CMK (cell line): ENCODE data around the gene FUT8.
"Not testable (repeated sequence)": the region's sequence is repeated elsewhere in the genome, so short reads cannot be mapped to it uniquely, and the experiment has no call there.

ENCODE experiments used
- DNase-seq: peaks from one replicate; pipeline ENCODE4 v3.0.0-alpha.2; 2010; ENCODE audit warnings: low read depth

Gene FUT8

DNA sequence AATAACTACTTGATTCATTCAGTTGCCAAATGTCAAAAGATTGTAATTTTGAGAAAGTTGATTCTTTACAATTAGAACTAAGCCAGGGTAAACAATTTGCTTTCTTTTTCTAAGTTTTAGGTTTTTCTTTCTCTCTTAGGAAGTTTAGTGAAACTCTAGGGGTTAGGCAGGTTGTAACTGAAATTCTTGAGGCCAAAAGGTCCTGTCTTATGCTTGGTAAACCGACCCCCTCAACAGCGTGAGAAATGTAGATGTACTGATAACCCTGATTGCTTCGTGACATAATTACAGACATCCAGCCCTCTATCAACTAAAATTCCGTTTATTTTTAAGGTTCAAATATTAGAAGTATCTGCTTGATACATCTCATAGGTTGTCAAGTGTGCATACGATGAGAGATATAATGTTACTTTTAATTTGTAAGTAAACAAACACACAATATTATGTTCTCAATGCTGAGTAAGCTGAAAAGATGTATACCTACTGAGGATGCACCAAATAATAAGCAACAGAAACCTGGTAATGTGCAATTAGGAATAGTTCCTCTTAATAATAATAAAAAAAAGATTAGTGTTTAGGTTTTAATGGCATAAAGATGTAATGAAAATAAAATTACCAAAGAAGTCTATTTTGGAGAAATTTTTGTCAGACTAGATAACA lies 7.2 kb downstream of the FUT8 start:
- no peak for DNase-seq

DNA sequence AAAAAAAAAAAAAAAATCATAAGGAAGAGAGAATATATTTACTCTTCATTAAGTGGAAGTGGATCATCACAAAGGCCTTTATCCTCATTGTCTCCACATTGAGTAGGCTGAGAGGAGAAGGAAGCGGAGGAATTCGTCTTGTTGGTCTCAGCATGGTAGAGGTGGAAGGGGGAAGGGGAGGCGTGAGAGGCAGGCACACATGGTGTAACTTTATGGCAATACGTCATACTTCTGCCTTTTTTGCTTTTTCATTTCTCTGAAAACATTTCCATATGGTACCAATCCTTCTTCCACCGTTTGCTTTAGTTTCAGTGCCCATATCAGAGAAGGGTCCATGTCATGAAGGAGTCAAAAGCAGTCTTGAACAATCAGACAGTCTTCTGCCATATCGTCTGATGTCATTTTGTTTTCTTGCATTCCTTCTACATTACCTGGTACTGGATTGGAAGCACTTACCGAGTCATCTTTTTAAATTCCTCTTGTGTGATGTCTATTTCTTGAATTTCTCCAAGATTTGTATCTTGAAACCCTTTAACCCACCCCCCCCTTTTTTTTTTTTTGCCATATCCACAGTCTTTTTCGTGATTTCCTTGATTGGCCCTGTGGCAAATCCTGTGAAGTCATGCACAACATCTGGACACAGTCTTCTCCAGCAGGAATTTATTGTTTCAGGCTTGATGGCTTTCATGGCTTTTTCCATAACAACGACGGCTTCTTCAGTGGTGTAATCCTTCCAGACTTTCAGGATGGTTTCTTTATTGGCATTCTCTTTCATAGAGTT lies 8.9 kb downstream of the FUT8 start:
- DNase-seq, result no peak

DNA sequence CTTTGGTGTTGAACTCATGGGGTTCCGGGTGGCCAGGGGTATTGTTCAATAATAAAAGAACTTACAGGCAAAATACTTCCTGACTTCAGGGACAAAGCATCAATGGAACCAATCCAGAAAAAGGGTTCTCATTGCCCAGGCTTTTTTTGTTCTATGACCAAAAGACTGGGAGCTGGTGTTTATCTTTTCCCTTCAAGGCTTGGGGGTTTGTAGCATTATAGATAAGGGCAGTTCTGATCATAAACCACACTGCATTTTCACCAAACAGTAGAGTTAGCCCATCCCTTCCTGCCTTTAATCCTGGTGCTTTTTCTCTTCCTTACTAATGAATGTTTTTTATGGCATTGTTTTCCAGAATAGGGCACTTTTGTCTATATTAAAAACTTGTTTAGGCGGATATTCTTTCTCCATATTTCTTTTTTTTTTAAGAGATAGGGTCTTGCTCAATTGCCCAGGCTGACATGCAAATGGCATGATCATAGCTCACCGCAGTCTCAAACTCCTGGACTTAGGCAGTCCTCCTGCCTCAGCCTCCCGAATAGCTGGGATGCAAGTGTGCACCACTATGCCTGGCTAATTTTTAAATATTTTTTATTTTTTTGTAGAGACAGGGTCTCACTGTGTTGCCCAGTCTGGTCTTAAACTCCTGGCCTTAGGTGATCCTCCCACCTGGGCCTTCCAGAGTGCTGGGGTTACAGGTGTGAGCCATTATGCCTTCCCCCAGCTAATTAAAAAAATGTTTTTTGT lies 9.7 kb downstream of the FUT8 start:
- DNase-seq, result no peak

DNA sequence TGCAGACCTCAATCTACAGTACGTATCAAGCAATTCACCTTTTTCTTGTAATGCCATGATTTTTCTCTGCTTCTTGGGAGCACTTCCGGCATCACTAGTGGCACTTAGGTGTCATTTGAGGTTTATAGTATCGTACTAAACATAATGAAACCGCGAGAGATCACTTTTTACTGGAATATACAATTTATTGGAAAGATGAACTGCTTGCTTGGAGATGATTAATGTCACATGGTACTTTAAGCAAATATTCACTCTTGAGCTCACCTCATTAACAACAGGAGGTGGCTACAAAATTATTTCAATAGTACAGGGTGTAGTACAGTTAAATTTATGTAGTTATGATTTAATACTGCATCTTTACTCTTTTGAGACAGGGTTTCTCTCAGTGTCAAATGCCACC lies 11.5 kb downstream of the FUT8 start:
- no peak for DNase-seq

DNA sequence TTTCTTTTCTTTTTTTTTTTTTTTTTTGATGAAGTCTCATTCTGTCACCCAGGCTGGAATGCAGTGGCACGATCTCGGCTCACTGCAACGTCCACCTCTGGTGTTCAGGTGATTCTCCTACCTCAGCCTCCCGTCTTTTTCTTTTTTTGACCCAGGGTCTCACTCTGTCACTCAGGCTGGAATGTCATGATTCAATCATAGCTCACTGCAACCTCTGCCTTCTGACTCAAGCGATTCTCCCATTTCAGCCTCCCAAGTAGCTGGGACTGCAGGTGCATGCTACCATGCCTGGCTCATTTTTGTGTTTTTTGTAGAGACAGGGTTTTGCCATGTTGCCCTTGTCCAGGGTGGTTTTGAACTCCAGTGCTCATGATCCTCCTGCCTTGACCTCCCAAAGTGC lies 12.0 kb downstream of the FUT8 start:
- no peak for DNase-seq

DNA sequence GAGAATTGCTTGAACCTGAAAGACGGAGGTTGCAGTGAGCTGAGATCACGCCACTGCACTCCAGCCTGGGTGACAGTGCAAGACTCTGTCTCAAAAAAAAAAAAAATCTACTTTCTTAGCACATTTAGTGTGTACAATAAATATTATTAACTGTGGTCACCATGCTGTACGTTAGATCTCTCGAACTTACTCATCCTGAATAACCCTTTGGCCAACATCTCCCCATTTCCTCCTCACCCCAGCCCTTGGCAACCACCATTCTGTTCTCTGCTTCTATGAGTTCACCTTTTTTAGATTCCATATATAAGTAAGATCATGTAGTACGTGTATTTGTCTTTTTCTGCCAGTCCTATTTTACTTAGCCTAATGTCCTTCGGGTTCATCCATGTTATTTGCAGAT lies 13.4 kb downstream of the FUT8 start:
- no peak for DNase-seq

DNA sequence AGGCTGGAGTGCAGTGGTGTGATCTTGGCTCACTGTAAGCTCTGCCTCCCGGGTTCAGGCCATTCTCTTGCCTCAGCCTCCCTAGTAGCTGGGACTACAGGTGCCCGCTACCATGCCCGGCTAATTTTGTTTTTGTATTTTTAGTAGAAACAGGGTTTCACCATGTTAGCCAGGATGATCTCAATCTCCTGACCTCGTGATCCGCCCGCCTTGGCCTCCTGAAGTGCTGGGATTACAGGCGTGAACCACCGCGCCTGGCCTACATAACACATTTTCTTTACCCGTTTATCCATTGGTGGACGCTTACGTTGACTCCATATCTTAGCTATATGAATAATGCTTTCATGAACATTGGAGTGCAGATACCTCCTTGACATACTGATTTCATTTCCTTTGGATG lies 14.4 kb downstream of the FUT8 start:
- not testable (repeated sequence) for DNase-seq

DNA sequence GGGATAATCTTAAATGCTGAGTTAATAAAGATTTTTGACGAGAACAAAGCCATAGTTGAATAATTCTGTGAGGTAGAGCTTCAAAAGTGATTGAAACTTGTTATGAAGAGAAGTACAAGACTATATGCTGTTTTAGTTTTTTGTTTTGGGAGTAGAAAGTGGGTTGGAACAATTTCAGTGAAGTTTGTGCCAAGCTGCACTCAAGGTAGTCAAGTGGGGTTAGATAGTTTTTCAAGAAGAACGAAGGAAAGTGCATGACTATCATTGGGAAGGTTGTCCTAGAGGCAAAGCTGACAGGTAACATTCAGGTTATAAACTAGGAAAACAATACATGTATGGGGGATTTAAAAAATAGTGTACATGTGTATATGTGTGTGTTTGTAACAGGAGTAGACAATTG lies 16.2 kb downstream of the FUT8 start:
- no peak for DNase-seq

DNA sequence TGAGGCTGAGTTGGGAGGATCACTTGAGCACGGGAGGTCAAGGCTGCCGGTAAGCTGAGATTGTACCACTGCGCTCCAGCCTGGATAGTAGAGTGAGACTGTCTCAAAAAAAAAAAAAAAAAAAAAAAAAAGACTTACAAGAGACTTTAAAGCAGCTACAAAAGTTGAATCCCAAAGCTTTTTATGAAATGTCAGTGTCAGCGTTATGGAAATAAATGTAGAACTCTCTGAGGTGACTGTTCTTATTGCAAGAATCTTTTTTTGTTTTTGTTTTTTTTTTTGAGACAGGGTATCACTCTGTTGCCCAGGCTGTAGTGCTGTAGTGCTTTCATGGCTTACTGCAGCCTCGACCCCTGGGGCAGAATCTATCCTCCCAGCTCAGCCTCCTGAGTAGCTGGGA lies 17.2 kb downstream of the FUT8 start:
- DNase-seq, result no peak

DNA sequence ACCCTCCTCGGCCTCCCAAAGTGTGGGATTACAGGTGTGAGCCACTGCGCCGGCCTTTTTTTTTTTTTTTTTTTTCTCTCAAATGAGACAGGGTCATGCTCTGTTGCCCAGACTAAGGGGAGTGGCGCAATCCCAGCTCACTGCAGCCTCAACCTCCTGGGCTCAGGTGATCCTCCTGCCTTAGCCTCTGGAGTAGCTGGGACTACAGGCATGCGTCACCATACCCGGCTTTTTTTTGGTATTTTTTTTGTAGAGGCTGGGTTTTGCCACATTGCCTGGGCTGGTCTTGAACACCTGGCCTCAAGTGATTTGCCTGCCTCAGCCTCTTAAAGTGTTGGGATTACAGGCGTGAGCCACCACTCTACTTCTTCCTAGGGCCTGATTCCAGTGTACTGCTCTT lies 18.7 kb downstream of the FUT8 start:
- no peak for DNase-seq

DNA sequence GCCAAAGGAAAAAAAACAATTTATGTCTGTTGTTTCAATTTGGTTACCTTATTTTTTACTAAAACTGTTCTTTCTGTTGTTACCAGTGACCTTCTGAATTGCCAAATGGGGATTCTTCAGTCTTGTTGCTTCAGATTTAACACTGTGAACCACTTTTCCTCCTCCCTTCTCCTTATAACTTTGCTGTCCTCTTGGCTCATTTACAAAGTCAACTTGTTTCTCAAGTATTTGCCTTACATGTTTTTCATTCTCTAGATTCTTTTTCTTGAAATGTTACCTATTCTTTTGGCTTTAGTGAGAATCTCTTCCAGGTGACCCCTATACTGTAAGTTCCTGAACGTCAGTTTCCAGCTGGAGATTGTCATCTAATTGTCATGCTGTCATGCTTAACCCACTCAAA lies 19.4 kb downstream of the FUT8 start:
- no peak for DNase-seq

DNA sequence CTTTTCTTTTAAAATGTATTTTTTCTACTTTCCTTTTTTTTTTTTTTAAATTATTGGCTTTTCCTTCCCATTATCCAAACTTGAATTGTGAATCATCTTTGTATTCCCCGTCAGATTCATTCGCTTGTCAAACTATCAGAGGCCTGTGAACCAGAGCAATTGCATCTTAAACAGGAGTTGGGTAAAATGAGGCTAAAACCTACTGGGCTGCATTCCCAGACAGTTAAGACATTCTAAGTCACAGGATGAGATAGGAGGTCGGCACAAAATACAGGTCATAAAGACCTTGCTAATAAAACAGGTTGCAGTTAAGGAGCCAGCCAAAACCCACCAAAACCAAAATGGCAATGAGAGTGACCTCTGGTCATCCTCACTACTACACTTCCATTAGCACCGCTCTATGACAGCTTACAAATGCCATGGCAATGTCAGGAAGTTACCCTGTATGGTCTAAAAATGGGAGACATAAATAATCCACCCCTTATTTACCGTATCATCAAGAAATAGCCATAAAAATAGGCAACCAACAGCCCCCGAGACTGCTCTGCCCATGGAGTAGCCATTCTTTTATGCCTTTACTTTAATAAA lies 19.9 kb downstream of the FUT8 start:
- DNase-seq, result no peak

DNA sequence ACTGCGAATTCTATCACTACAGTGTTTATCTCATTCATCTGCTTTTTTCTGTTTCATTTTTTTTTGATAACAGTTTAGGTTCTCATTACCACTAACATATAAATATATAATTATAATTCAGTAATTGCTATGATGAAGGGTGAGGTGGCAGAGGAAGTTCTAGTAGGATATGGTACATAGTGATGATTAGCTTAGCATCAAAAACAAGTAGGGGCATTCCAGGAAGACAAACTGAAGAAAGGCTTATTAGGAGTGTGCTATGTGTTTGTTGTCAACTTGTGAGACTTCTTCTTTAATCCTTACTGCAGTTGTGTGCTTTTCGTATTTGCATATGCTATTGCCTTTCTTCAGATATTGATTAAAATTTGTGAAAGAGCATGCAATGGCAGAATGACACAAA lies 20.6 kb downstream of the FUT8 start:
- DNase-seq, result no peak

DNA sequence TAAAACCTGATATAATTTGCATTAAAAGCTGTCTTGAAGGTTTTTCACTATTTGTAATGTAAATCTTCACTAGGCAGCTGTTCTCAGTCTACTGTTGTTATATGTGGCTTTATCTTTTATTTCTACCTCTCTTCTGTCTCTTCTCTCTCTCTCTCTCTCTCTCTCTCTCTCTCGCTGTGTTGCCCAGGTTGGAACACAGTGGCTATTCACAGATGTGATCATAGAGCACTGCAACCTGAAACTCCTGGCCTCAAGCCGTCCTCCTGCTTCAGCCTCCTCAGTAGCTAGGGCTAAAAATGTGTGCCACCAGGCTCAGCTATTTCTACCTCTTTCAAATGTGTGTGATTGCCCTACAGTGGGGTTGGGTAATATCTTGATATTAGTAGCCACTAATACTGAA lies 21.1 kb downstream of the FUT8 start:
- no peak for DNase-seq

DNA sequence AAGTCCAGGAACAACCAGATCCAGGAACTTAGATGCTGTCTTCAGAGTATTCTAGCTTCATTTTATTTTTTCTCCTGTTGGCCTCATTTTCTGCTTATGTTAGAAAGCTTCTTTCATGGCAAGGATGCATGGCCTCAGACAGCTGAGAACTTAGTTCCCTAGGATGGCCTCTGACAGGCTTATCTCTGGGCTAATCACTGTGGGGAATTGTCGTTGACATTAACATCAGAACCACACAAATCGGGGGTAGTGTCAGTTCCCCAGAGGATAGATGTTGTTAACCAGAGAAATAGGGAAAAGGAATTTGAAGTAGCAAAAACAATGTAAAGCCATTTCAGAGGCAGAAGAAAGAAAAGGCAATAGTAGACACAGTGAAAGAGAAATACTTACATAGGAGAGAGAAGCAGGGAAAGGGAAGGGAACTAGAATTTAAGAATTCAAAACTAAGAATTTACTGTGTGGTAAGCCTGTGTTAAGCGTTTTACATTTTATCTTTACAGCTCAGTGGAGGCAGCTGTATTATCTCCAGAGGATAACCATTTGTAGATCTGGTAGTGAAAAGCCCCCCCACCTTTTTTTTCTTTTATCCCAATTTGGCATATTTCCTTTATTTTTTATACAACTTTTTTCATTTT lies 21.8 kb downstream of the FUT8 start:
- no peak for DNase-seq

DNA sequence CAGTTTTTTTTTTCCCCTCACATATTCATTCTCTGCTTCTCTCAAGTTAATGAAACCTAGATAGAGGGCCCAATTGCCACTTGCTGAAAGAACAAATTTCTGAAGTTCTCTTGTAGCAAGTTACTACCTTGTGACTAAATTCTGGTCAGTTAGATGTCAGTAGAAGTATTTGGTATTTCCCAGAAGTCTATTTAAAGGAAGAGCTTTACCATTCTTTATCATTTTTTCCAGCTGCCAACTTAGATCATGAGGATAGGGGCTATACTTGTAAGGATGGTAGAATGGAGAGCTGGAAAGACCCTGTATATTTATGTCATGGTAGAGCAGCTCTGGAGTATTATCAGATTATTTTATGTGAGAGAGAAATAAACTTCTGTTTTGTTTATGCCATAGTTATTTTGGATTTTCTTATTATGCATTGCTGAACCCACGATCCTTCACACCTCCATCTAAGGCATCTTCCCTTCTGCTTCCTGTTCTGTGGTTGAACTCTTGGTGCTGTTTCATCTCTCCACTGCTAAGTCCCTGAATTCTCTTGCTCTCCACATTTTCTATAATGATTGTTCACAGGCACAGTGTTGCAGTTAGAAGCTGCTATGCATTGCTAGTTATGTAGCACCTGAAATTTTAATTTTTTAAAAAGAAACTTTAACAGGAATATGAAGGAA lies 25.9 kb downstream of the FUT8 start:
- DNase-seq, result peak; percentile 43

DNA sequence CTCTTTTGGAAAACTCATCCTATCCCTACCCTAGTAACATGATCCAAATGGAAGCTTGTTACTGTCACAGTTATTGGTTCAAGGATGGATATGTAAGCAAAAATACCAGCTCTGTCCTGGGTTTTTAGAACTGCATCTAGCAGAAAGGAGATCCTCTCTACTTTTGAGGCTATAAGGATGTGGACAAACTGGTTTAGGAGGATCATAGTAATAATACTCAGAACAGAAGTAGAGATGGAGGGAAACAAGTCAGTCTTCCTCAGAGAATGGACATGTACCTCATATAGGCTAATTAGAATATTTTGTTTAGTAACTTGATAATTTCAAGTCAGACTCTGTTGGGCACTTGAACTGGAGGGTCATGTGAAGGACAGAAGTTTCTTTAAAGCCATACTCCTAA lies 26.6 kb downstream of the FUT8 start:
- DNase-seq, result no peak

DNA sequence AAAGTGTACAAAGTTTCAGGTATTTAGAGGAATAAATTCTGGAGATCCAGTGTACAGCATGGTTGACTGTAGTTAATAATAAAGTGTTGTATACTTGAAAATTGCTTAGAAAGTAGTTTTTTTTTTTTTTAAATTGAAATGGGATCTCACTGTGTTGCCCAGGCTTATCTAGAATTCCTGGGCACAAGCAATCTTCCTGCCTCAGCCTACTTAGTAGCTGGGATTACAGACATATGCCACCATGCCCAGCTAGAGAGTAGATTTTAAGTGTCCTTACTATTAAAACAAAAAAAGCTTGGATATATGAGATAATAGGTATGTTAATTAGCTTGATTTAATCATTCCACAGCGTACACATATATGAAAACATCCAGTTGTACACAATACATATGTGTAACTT lies 27.7 kb downstream of the FUT8 start:
- DNase-seq, result no peak

DNA sequence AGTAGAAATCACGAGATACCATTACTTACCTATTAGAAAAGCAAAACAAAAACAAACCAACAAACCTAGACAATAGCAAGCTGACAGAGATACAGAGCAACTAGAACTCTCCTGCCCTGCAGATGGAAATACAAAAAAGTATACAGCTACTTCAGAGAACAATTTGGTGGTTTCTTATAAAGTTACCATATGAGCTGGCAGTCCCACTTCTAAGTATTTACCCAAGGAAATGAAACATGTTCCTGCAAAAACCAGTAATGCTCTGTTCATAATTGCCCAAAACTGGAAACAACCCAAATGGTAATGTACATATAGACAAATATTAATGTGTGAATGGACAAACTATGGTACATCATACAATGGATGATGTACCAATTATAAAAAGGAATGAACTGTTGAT lies 31.7 kb downstream of the FUT8 start:
- DNase-seq, result no peak

DNA sequence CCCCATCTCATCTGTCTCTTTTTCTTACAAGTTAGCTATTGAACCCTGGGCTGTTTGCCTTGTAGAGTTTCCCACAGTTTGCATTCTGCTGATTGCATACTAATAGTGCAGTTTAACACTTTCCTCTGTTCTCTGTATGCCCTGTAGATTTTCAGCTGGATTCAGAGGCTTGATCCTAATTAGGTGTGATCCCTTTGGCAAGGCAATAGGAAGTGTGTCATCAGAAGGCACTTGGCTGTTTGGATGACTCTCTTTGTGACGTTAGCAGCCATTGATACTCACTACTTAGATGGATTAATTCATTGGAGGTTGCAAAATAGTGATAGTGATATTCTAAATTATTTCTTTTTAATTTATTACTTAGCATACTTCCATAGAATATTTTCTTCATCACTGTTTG lies 33.6 kb downstream of the FUT8 start:
- no peak for DNase-seq

DNA sequence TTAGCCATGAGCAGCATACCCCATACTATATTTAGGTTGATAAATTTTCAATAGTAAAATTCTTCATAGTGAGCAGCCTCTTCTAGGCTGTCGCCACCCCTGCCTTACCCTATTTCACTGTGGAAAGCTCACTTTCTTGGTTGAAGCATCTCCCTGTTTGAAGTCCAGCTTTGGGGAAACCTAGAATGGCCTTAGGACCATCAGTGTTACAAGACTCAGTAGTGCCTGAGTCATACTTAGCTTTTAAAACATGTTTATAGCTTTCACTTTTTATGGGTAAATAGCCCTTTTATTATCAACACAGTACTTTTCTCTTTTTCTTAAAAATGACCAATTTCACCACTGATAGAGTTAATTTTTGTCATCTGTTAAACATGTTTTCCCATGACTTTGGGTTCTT lies 37.1 kb downstream of the FUT8 start:
- no peak for DNase-seq
